K562 (cell line): ENCODE results near the gene LYPD5. TPM values are rescaled to one million over a fixed set of nuclear protein-coding genes. Genes with fewer than 3 reads are reported as not detected.

ENCODE experiments used
- ADNP ChIP-seq: fragments of 200-800 bp; sonication (Bioruptor generic); IDR thresholded peaks from 2 replicates; pipeline ENCODE4 v1.6.1; 2016; ENCODE audit warnings: missing genetic modification characterization, missing compliant biosample characterization
- ARID3A ChIP-seq: IDR thresholded peaks from 2 replicates; pipeline ENCODE4 v1.6.1; 2012; ENCODE audit warnings: low read depth, low read length, improper control_type of control experiment, borderline replicate concordance
- CBFB ChIP-seq: sonication (generic); formaldehyde crosslinking; IDR thresholded peaks from 2 replicates; pipeline ENCODE4 v1.4.0; 2020; ENCODE audit warnings: mild to moderate bottlenecking, missing genetic modification reagents
- CBX8 ChIP-seq: fragments of 200-600 bp; sonication (generic); IDR thresholded peaks from 2 replicates; pipeline ENCODE4 v1.6.1; 2012; ENCODE audit warnings: borderline replicate concordance, mixed run types, low read depth, mild to moderate bottlenecking, moderate library complexity, mixed read lengths, low read length, control low read depth, inconsistent platforms; ENCODE audit not compliant: poor library complexity, severe bottlenecking; ENCODE audit errors: extremely low read depth
- CC2D1A ChIP-seq: fragments of 450-650 bp; IDR thresholded peaks from 2 replicates; pipeline ENCODE4 v1.6.1; 2017; ENCODE audit warnings: mild to moderate bottlenecking
- CEBPG ChIP-seq, 3 experiments: fragments of 200-800 bp in 1 of 3; sonication (Bioruptor generic) in 1 of 3; sonication (generic) in 1 of 3; formaldehyde crosslinking in 1 of 3; IDR thresholded peaks in 2 of 3; conservative IDR thresholded peaks in 1 of 3; 2 replicates each; pipeline versions ENCODE4 v1.6.1 to v1.8.0; 2016 to 2022; ENCODE audit warnings: missing compliant biosample characterization in 2 of 3, missing genetic modification characterization in 2 of 3, mild to moderate bottlenecking in 1 of 3, missing genetic modification reagents in 1 of 3
- EP300 ChIP-seq: IDR thresholded peaks from 2 replicates; pipeline ENCODE4 v1.6.1; 2012; ENCODE audit warnings: low read length, improper control_type of control experiment
- FUS ChIP-seq: fragments of 200-400 bp; formaldehyde crosslinking; optimal IDR thresholded peaks from 2 replicates; pipeline ENCODE3; 2017; ENCODE audit warnings: low read depth, low read length
- HDAC1 ChIP-seq, 2 experiments: fragments of 450-650 bp; IDR thresholded peaks; 2 replicates each; pipeline ENCODE4 v1.6.1; 2016 to 2017; ENCODE audit warnings: inconsistent platforms in 1 of 2, mild to moderate bottlenecking in 1 of 2, moderate library complexity in 1 of 2
- HDAC8 ChIP-seq: fragments of 450-650 bp; IDR thresholded peaks from 2 replicates; pipeline ENCODE4 v1.6.1; 2016; ENCODE audit warnings: mild to moderate bottlenecking, missing genetic modification characterization, moderate library complexity, missing compliant biosample characterization
- HMG20B ChIP-seq: fragments of 250-450 bp; sonication (Bioruptor Pico); IDR thresholded peaks from 2 replicates; pipeline ENCODE4 v1.5.0; 2021; ENCODE audit warnings: mild to moderate bottlenecking
- KLF13 ChIP-seq: fragments of 450-650 bp; IDR thresholded peaks from 2 replicates; pipeline ENCODE4 v1.6.1; 2016; ENCODE audit warnings: missing genetic modification characterization, low read depth, mild to moderate bottlenecking, missing compliant biosample characterization, moderate library complexity, borderline replicate concordance
- LCOR ChIP-seq: sonication (generic); formaldehyde crosslinking; IDR thresholded peaks from 2 replicates; pipeline ENCODE4 v1.8.0; 2022; ENCODE audit warnings: mild to moderate bottlenecking, missing genetic modification reagents
- MYBL2 ChIP-seq, 2 experiments: fragments of 450-650 bp in 1 of 2; sonication (generic) in 1 of 2; formaldehyde crosslinking in 1 of 2; IDR thresholded peaks; 2 replicates each; pipeline versions ENCODE4 v1.6.1 to v1.8.1; 2017 to 2022; ENCODE audit warnings: borderline replicate concordance in 1 of 2, inconsistent platforms in 1 of 2, low read depth in 1 of 2, mild to moderate bottlenecking in 1 of 2, missing genetic modification reagents in 1 of 2, moderate library complexity in 1 of 2
- NFE2 ChIP-seq: IDR thresholded peaks from 2 replicates; pipeline ENCODE4 v1.6.1; 2014; ENCODE audit warnings: antibody characterized with exemption, low read depth
- NFIC ChIP-seq: fragments of 450-650 bp; IDR thresholded peaks from 2 replicates; pipeline ENCODE4 v1.6.1; 2017; ENCODE audit warnings: mild to moderate bottlenecking, inconsistent platforms
- PHTF2 ChIP-seq: fragments of 250-450 bp; sonication (Bioruptor Pico); IDR thresholded peaks from 2 replicates; pipeline ENCODE4 v1.5.0; 2021; ENCODE audit warnings: mild to moderate bottlenecking
- POLR2H ChIP-seq: IDR thresholded peaks from 2 replicates; pipeline ENCODE4 v1.6.1; 2016; ENCODE audit warnings: missing genetic modification characterization, low read depth, mild to moderate bottlenecking, control low read depth, missing compliant biosample characterization, moderate library complexity
- TFAM ChIP-seq: fragments of 250-450 bp; sonication (Bioruptor Pico); conservative IDR thresholded peaks from 2 replicates; pipeline ENCODE4 v1.5.0; 2021; ENCODE audit warnings: mild to moderate bottlenecking, moderate library complexity
- ZNF41 ChIP-seq: fragments of 250-450 bp; sonication (Bioruptor Pico); conservative IDR thresholded peaks from 2 replicates; pipeline ENCODE4 v1.4.0; 2020; ENCODE audit warnings: mild to moderate bottlenecking
- ZNF644 ChIP-seq: fragments of 200-800 bp; sonication (Bioruptor generic); IDR thresholded peaks from 2 replicates; pipeline ENCODE4 v1.6.1; 2016; ENCODE audit warnings: low read depth, missing genetic modification characterization, missing compliant biosample characterization
- ZNF778 ChIP-seq: fragments of 450-650 bp; formaldehyde crosslinking; IDR thresholded peaks from 2 replicates; pipeline ENCODE4 v1.4.0; 2020; ENCODE audit warnings: mild to moderate bottlenecking, moderate library complexity
- polyA plus RNA-seq, 8 experiments: library from polyadenylated mRNA; depleted of rRNA in 4 of 8; stranded (reverse) in 5 of 8; unstranded in 3 of 8; fragments of >200 nt; fragmentation: Nextera tagmentation in 2 of 8; fragmentation: Illumina TruSeq in 1 of 8; extraction: Ambion mirVana in 2 of 8; extraction: Trizol in 1 of 8; gene quantifications; 2 replicates each; pipeline versions ENCODE4 v1.2.1 to v1.2.3, GENCODE V29; 2011 to 2014; ENCODE audit warnings: inconsistent platforms in 1 of 8, missing spikeins in 1 of 8
- total RNA-seq, 7 experiments: library from RNA; depleted of rRNA in 6 of 7; stranded (reverse); fragments of >200 nt in 6 of 7; fragmentation: Illumina TruSeq in 2 of 7; extraction: Trizol in 2 of 7; gene quantifications; 2 replicates each; pipeline versions ENCODE4 v1.2.1 to v1.2.3, GENCODE V29; 2011 to 2021; ENCODE audit warnings: low replicate concordance in 1 of 7
- TF ChIP-seq, protein P1 (sequence below): fragments of 450-650 bp; IDR thresholded peaks from 2 replicates; pipeline ENCODE4 v1.7.0; 2016; ENCODE audit warnings: borderline replicate concordance
- TF ChIP-seq, protein P2 (sequence below): fragments of 450-650 bp; formaldehyde crosslinking; IDR thresholded peaks from 2 replicates; pipeline ENCODE4 v1.4.0; 2020; ENCODE audit warnings: mild to moderate bottlenecking, moderate library complexity

The LYPD5 gene
- total and polyA plus RNA-seq, 9 of the 15 experiments (the other 6 are each of a cell fraction or from before 2014, with no cell fraction given) = 0.03 to 0.22 (median 0.10) TPM; not detected in 3

GRCh38 chr19:43755256-43755801, 46.9 kb downstream of the LYPD5 start (continued):
- TF ChIP-seq ARID3A (no peak), FUS (no peak), POLR2H (tag) (peak; percentile 77), NFE2 (no peak), CBX8 (no peak), PHTF2 (CRISPR knock-in tag) (no peak), ADNP (tag) (no peak), LCOR (CRISPR knock-in tag) (peak; percentile 69; the same call in 1 of the 2 replicates), NFIC (0 out of 2 replicates have a peak, but pooled peaks have one; percentile 1), CBFB (CRISPR knock-in tag) (no peak), HMG20B (CRISPR knock-in tag) (no peak), MYBL2 (IDR thresholded peaks at IDR 0.05; ENCODE audit: low read depth) (peak; percentile 91), MYBL2 (CRISPR knock-in tag; IDR thresholded peaks at IDR 0.05; ENCODE audit: borderline replicate concordance) (no peak), ZNF41 (CRISPR knock-in tag) (no peak), CC2D1A (peak; percentile 42; the same call in 1 of the 2 replicates), TFAM (CRISPR knock-in tag) (no peak), ZNF778 (no peak), CEBPG (CRISPR knock-in tag; IDR thresholded peaks at IDR 0.05) (no peak), CEBPG (tag; conservative IDR thresholded peaks at IDR 0.05 in 1 of 2, IDR thresholded peaks at IDR 0.05 in 1 of 2) (no peak), EP300 (no peak; the same call in 1 of the 2 replicates), HDAC1 (IDR thresholded peaks at IDR 0.05) (peak in 1 of 2 experiments; percentile 55; a peak in 1 of 4 replicates), KLF13 (0 out of 2 replicates have a peak, but pooled peaks have one; percentile 33), HDAC8 (tag) (no peak), ZNF644 (no peak)
- TF ChIP-seq, protein P1, sequence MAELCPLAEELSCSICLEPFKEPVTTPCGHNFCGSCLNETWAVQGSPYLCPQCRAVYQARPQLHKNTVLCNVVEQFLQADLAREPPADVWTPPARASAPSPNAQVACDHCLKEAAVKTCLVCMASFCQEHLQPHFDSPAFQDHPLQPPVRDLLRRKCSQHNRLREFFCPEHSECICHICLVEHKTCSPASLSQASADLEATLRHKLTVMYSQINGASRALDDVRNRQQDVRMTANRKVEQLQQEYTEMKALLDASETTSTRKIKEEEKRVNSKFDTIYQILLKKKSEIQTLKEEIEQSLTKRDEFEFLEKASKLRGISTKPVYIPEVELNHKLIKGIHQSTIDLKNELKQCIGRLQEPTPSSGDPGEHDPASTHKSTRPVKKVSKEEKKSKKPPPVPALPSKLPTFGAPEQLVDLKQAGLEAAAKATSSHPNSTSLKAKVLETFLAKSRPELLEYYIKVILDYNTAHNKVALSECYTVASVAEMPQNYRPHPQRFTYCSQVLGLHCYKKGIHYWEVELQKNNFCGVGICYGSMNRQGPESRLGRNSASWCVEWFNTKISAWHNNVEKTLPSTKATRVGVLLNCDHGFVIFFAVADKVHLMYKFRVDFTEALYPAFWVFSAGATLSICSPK = no peak
- TF ChIP-seq, protein P2, sequence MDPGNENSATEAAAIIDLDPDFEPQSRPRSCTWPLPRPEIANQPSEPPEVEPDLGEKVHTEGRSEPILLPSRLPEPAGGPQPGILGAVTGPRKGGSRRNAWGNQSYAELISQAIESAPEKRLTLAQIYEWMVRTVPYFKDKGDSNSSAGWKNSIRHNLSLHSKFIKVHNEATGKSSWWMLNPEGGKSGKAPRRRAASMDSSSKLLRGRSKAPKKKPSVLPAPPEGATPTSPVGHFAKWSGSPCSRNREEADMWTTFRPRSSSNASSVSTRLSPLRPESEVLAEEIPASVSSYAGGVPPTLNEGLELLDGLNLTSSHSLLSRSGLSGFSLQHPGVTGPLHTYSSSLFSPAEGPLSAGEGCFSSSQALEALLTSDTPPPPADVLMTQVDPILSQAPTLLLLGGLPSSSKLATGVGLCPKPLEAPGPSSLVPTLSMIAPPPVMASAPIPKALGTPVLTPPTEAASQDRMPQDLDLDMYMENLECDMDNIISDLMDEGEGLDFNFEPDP (CRISPR knock-in tag) = 0 out of 2 replicates have a peak, but pooled peaks have one; percentile 21
